ENCODE data around the gene NDUFA1. TPM values are rescaled to one million over a fixed set of nuclear protein-coding genes. Genes with fewer than 3 reads are reported as not detected.
A peak's percentile ranks its signal among the peaks of the same experiment; 100 is the strongest.

The NDUFA1 gene
- total RNA-seq: 10 to 100 TPM; 27.4 to 53.2 TPM
- polyA plus RNA-seq: 100 to 1,000 TPM in 1 of 2 donors, 10 to 100 TPM in 1; 73.4 to 260 TPM

- H3K9me3 ChIP-seq (ENCODE audit: control insufficient read depth in 4 of 4, low read length in 3 of 4): no peaks in the 10 kb centered on the region
- peak within 1 kb of the TSS; percentile 90 to 91 for H3K9ac ChIP-seq (ENCODE audit: low read depth in 1 of 2, low read length in 2 of 2)
- peak within 1 kb of the TSS; percentile 79 to 93 (median 93) for H3K4me3 ChIP-seq (ENCODE audit: low read depth in 1 of 3, low read length in 3 of 3)
- peaks cover 0 to 3% (median 0%) of the 10 kb centered on the region in 4 donors for H3K36me3 ChIP-seq (ENCODE audit: control insufficient read depth in 4 of 4, insufficient read depth in 3 of 4, low read depth in 1 of 4, low read length in 3 of 4)
- no peaks in the 10 kb centered on the region for H3K27me3 ChIP-seq (ENCODE audit: control insufficient read depth in 4 of 4, insufficient read depth in 4 of 4, low read length in 3 of 4)
- H3K27ac ChIP-seq (ENCODE audit: low read depth in 1 of 2, low read length in 2 of 2): peak within 1 kb of the TSS; percentile 68 to 94
- peaks cover 2 to 6% (median 4%) of the 10 kb centered on the region in 4 donors for H3K4me1 ChIP-seq (ENCODE audit: control insufficient read depth in 4 of 4, insufficient read depth in 4 of 4, low read length in 3 of 4)
- under 1% methylated on average over 62 of the region's 62 CpGs for WGBS
- TF ChIP-seq GABPA (IDR thresholded peaks at IDR 0.05 in 1 of 2, conservative IDR thresholded peaks at IDR 0.05 in 1 of 2) (peak; percentile 23 to 88), YY1 (IDR thresholded peaks at IDR 0.05) (peak; percentile 87), FOXA2 (IDR thresholded peaks at IDR 0.05) (no peak), ZBTB33 (IDR thresholded peaks at IDR 0.05) (peak; percentile 97), RXRA (IDR thresholded peaks at IDR 0.05) (peak; percentile 65 to 83), JUND (IDR thresholded peaks at IDR 0.05) (no peak), TAF1 (conservative IDR thresholded peaks at IDR 0.05) (peak; percentile 83), RAD21 (IDR thresholded peaks at IDR 0.05) (peak in 1 of 2 donors; percentile 29), ATF3 (IDR thresholded peaks at IDR 0.05) (no peak), HNF4A (conservative IDR thresholded peaks at IDR 0.05) (peak; percentile 14 to 24), SP1 (IDR thresholded peaks at IDR 0.05) (peak; percentile 63), REST (IDR thresholded peaks at IDR 0.05) (peak; percentile 79), HNF4G (IDR thresholded peaks at IDR 0.05) (no peak), EGR1 (IDR thresholded peaks at IDR 0.05; ENCODE audit: low read depth in 2 of 2) (peak in 1 of 2 donors; percentile 29), NR2F2 (IDR thresholded peaks at IDR 0.05) (no peak), FOXA1 (IDR thresholded peaks at IDR 0.05) (no peak)
- TF ChIP-seq, protein P1, sequence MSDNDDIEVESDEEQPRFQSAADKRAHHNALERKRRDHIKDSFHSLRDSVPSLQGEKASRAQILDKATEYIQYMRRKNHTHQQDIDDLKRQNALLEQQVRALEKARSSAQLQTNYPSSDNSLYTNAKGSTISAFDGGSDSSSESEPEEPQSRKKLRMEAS (IDR thresholded peaks at IDR 0.05): peak; percentile 71
- TF ChIP-seq, protein P2, sequence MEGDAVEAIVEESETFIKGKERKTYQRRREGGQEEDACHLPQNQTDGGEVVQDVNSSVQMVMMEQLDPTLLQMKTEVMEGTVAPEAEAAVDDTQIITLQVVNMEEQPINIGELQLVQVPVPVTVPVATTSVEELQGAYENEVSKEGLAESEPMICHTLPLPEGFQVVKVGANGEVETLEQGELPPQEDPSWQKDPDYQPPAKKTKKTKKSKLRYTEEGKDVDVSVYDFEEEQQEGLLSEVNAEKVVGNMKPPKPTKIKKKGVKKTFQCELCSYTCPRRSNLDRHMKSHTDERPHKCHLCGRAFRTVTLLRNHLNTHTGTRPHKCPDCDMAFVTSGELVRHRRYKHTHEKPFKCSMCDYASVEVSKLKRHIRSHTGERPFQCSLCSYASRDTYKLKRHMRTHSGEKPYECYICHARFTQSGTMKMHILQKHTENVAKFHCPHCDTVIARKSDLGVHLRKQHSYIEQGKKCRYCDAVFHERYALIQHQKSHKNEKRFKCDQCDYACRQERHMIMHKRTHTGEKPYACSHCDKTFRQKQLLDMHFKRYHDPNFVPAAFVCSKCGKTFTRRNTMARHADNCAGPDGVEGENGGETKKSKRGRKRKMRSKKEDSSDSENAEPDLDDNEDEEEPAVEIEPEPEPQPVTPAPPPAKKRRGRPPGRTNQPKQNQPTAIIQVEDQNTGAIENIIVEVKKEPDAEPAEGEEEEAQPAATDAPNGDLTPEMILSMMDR (IDR thresholded peaks at IDR 0.05; ENCODE audit: low read depth, low read length, missing input control): no peak
- peak; percentile 82 for DNase-seq (ENCODE audit: low spot score)
These were observed at the start of gene NDUFA1, which contains the start of gene RNF113A for GRCh38 chrX:119871599-119872395. NDUFA1 (plus strand) TSS chrX:119871832; CDS start chrX:119871912, 80 bp downstream. RNF113A (minus strand) TSS chrX:119871733; CDS start chrX:119871613, 120 bp downstream.

All from liver (tissue), 9 donors.